ENCODE results near the gene CST5. TPM values are rescaled to one million over a fixed set of nuclear protein-coding genes. Genes with fewer than 3 reads are reported as not detected.

The CST5 gene
- total and polyA plus RNA-seq, 10 of the 15 experiments (the other 5 are each of a cell fraction or from before 2014, with no cell fraction given), result not detected

- ChIA-PET SMC1A (ENCODE audit: uncharacterized antibody, unreplicated experiment) (no interaction called here), RAD21 (ENCODE audit: unreplicated experiment) (no interaction called here), POLR2A (no interaction called here), CTCF (interaction anchor here (0.5 kb wide), 1 partner anchor 248 kb away, joined by 3 read pairs; no protein-coding TSS in a partner anchor)
- H3K9ac ChIP-seq (ENCODE audit: control insufficient read depth, insufficient read depth, low read length), result no peak overlapping the region
- in situ Hi-C loops (cut with MboI), result no loop called here
- H3K9me3 ChIP-seq (replicated peaks; ENCODE audit: control insufficient read depth, insufficient read depth, low read length), result no peaks in the 10 kb centered on the region
- TF ChIP-seq ZNF274 (IDR thresholded peaks at IDR 0.05; ENCODE audit: insufficient read depth, insufficient read length) (no peak), CTCF (IDR thresholded peaks at IDR 0.05 in 2 of 3, conservative IDR thresholded peaks at IDR 0.05 in 1 of 3; ENCODE audit: control insufficient read depth in 2 of 3, extremely low read depth in 1 of 3, insufficient read depth in 1 of 3, low read depth in 3 of 3, low read length in 3 of 3) (no peak)
- no peak overlapping the region for H2AFZ ChIP-seq (ENCODE audit: control insufficient read depth, low read depth, low read length)
- no TSS peak for BruUV-seq (replicated peaks)
- H3K4me2 ChIP-seq (ENCODE audit: control insufficient read depth, insufficient read depth), result no peak overlapping the region
- 3% methylated on average over 5 of the region's 5 CpGs for WGBS (ENCODE audit: insufficient coverage, insufficient replicate concordance, low lambda C conversion rate, missing lambda C conversion rate)
- ATAC-seq (no peak), FAIRE-seq (no peak), DNase-seq (ENCODE audit: low read depth, low spot score) (no peak)
- H4K20me1 ChIP-seq (ENCODE audit: control insufficient read depth, insufficient read depth), result no peaks in the 10 kb centered on the region
- H3K27ac ChIP-seq (ENCODE audit: control insufficient read depth, insufficient read depth), result no peak overlapping the region
- H3K27me3 ChIP-seq (replicated peaks in 1 of 2; ENCODE audit: control insufficient read depth in 2 of 2, insufficient read depth in 2 of 2, low read length in 1 of 2), result no peaks in the 10 kb centered on the region; a peak in 1 of 4 replicates
- no peaks in the 10 kb centered on the region for H3K4me1 ChIP-seq (ENCODE audit: control insufficient read depth, insufficient read depth, low read length)
- intact Hi-C loops (cut with micrococcal nuclease; ENCODE audit: unreplicated experiment), result no loop called here
- no peaks in the 10 kb centered on the region for H3K79me2 ChIP-seq (ENCODE audit: control insufficient read depth, insufficient read depth, low read length)
- no peaks in the 10 kb centered on the region for H3K36me3 ChIP-seq (ENCODE audit: control insufficient read depth in 2 of 2, insufficient read depth in 2 of 2, low read length in 1 of 2)
- no peak overlapping the region for H3K4me3 ChIP-seq
These were observed 41.1 kb upstream of the CST5 start for GRCh38 chr20:23920408-23921325.

DNA sequence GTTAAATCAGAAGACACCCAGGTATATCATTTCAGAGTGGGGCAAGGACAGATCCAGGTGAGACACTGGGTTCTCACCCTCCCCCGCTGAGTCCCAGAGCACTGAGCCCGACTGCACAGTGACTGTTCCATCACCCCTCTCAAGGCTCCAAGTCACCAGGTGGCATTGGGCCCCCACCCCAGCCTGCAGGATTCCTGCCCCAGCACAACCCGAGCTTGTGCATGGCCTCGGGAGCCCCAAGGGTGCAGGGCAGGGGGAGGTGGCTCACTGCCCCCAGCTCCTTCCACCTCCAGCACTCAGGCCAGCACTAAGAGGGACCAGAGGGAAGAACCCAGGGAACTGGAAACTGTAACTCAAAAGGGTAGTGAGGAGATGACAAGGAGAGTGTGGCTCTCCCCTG is 39.3 kb upstream of the CST5 start:
- Histone ChIP-seq H3K4me3 (no peak overlapping the region), H3K9ac (ENCODE audit: control insufficient read depth, insufficient read depth, low read length) (no peak overlapping the region), H3K79me2 (ENCODE audit: control insufficient read depth, insufficient read depth, low read length) (no peaks in the 10 kb centered on the region), H3K4me1 (ENCODE audit: control insufficient read depth, insufficient read depth, low read length) (no peaks in the 10 kb centered on the region), H4K20me1 (ENCODE audit: control insufficient read depth, insufficient read depth) (no peaks in the 10 kb centered on the region), H3K9me3 (replicated peaks; ENCODE audit: control insufficient read depth, insufficient read depth, low read length) (no peaks in the 10 kb centered on the region), H3K27ac (ENCODE audit: control insufficient read depth, insufficient read depth) (no peak overlapping the region), H3K27me3 (replicated peaks in 1 of 2; ENCODE audit: control insufficient read depth in 2 of 2, insufficient read depth in 2 of 2, low read length in 1 of 2) (no peaks in the 10 kb centered on the region; a peak in 2 of 4 replicates), H3K4me2 (ENCODE audit: control insufficient read depth, insufficient read depth) (no peak overlapping the region), H2AFZ (ENCODE audit: control insufficient read depth, low read depth, low read length) (no peak overlapping the region), H3K36me3 (ENCODE audit: control insufficient read depth in 2 of 2, insufficient read depth in 2 of 2, low read length in 1 of 2) (no peaks in the 10 kb centered on the region)
- no TSS peak for BruUV-seq (replicated peaks)
- RAD21 ChIA-PET (ENCODE audit: unreplicated experiment), result no interaction called here
- FAIRE-seq (no peak), ATAC-seq (no peak), DNase-seq (ENCODE audit: low read depth, low spot score) (no peak)
- in situ Hi-C loops (cut with MboI) (no loop called here), intact Hi-C loops (cut with micrococcal nuclease; ENCODE audit: unreplicated experiment) (no loop called here)
- TF ChIP-seq NFIC (IDR thresholded peaks at IDR 0.05; ENCODE audit: low read depth, low read length), result no peak
- POLR2A ChIA-PET, result no interaction called here
- CTCF ChIA-PET, result no interaction called here
- SMC1A ChIA-PET (ENCODE audit: uncharacterized antibody, unreplicated experiment), result no interaction called here
- 0% methylated on average over 4 of the region's 4 CpGs for WGBS (ENCODE audit: insufficient coverage, insufficient replicate concordance, low lambda C conversion rate, missing lambda C conversion rate)
